AG20443 (cell line): ENCODE measurements around the gene POU1F1.
"Not testable (repeated sequence)": the region's sequence is repeated elsewhere in the genome, so short reads cannot be mapped to it uniquely, and the experiment has no call there.

Experiments used
- DNase-seq: peaks from one replicate; pipeline ENCODE4 v3.0.0; 2012; ENCODE audit warnings: low spot score, mixed read lengths

Gene POU1F1, protein sequence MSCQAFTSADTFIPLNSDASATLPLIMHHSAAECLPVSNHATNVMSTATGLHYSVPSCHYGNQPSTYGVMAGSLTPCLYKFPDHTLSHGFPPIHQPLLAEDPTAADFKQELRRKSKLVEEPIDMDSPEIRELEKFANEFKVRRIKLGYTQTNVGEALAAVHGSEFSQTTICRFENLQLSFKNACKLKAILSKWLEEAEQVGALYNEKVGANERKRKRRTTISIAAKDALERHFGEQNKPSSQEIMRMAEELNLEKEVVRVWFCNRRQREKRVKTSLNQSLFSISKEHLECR

GRCh38 chr3:87276484-87276883 lies at the start of gene POU1F1:
Gene POU1F1 (minus strand): TSS chr3:87276584. CDS start chr3:87276462, 122 bp downstream.
- no peak for DNase-seq

DNA sequence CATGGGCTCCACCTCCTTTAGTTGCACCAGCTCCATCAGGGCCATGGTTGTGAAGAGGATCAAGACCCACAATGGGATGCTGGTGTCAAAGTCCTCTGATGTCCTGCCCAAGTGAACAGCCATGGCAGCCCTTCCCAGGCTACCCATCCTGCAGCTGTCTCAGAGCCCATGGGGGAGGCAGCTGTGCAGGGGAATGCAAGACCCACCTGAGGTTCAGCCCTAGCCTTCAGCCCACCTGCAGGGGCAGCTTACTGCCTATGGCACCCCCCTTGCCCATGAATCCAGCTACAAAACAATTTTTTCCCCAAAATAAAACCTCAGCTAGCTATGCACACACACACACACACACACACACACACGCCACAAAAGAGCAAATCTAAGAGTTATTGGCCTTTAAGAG lies 48.2 kb upstream of the POU1F1 start:
- no peak for DNase-seq

DNA sequence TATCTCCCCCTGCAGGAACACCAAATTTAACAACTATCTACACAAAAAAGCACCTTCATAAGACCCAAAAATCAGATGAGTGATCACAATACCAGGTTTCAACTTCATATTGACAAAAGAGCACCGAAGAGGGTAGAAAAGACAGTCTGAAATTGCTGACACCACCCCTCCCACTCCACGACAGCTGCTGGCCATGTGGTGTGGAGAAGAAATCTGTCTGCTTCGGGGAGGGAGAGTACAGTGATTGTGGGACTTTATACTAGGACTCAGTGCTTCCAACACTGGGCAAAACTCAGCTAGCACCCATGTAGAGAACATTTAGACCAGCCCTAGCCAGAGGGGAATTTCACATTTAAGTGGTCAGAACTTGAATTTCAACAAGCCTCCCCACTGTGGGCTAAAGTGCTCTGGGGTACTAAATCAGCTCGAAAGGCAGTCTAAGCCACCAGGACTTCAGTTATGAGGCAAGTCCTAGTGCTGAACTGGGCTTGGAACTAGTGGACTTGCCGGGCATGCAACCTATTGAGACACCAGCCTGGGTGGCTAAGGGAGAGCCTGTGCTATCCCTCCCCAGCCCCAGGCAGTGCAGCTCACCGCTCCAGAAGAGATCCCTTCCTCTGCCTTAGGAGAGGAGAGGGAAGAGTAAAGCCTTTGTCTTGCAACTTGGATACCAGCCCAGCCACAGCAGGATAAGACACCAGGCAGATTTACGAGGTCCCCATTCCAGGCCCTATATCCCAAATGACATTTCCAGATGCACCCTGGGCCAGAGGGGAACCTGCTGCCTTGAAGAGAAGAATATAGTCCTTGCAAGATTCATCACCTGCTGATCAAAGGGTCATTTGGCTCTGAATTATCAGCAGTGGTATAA lies 44.6 kb upstream of the POU1F1 start:
- no peak for DNase-seq

DNA sequence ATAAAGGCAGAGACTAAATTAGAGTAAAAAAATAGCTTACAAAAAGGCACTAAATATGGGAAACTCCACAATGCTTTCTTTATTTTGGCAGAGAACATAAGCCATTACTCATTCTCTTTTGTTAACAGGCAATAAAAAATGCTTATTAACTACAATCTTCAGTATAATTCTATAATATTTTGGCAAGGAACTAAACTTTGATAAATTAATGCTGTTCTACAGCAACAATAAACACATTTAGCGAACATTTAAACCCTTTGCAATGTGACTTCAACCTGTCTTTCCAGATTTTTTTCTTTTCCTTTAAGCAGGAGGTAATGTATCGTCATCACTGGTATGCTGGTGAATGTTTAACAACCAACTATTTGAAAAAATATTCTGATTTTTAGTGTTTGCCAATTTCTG lies 42.2 kb upstream of the POU1F1 start:
- DNase-seq = no peak

GRCh38 chr3:87317779-87318178 lies 41.4 kb upstream of the POU1F1 start:
- DNase-seq = no peak

- no peak for DNase-seq
These were observed 37.3 kb upstream of the POU1F1 start for GRCh38 chr3:87313641-87314040.

GRCh38 chr3:87311309-87311708 lies 34.9 kb upstream of the POU1F1 start:
- DNase-seq = peak; percentile 14

DNA sequence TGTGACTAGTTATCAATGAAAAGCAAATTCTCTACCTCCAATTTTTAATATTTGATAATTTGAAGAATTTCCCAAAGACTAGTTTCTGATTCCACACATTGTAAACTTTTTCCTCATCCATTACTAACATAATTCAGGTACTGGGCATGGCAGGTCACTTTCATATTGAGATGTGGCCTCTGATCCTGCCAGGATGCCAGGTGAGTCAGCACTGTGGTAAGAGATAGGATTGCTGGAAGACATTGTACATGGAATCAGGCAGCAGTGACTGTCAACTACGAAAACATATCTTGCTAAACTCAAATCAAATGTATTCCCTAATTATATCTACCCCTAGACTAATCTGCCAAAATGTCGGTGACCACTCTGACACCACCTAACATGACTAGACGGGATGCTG lies 33.2 kb upstream of the POU1F1 start:
- DNase-seq = no peak

- no peak for DNase-seq
These were observed 31.4 kb upstream of the POU1F1 start for GRCh38 chr3:87307805-87308204.

DNA sequence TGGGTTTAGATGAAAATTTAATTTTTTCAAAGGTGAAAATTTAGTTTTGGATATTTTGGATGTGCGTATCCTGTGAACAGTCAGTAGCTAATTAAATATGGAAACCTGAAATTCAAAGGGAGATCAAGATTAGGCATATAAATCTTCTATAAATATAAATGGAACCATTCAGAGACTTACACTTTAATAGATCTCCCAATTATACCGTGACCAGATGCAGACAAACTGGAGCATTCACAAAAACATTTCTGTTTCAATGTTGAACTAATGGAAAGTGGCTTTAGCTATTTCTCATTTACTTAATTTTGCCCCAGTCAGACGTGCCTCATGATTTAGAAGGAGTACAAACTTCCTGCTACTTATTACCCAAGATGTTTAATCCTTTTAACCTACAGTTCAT lies 29.1 kb upstream of the POU1F1 start:
- no peak for DNase-seq

GRCh38 chr3:87305031-87305430 lies 28.6 kb upstream of the POU1F1 start:
- DNase-seq = not testable (repeated sequence)

- peak; percentile 34 for DNase-seq
These were observed 21.8 kb upstream of the POU1F1 start for GRCh38 chr3:87298111-87298718.

- DNase-seq = no peak
These were observed 12.1 kb upstream of the POU1F1 start for GRCh38 chr3:87288446-87288845.

DNA sequence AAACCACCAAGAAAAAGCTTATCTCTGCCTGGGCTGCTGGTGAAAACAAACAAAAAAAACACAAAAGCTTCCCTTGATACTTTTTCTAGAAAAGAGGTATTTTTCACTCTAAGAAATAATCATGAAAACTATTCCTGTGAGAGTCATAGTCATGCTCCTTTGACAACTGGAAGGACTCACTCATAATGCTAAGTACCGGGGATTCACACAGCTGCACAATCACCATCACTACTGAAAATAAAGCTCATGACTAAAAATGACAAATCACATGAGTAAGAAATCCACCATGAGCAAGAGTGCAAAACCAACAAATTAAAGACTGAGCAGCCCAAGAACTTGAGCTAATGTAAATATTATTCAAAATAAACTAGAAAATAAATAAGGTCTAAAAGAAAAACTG lies 10.6 kb upstream of the POU1F1 start:
- peak; percentile 18 for DNase-seq

DNA sequence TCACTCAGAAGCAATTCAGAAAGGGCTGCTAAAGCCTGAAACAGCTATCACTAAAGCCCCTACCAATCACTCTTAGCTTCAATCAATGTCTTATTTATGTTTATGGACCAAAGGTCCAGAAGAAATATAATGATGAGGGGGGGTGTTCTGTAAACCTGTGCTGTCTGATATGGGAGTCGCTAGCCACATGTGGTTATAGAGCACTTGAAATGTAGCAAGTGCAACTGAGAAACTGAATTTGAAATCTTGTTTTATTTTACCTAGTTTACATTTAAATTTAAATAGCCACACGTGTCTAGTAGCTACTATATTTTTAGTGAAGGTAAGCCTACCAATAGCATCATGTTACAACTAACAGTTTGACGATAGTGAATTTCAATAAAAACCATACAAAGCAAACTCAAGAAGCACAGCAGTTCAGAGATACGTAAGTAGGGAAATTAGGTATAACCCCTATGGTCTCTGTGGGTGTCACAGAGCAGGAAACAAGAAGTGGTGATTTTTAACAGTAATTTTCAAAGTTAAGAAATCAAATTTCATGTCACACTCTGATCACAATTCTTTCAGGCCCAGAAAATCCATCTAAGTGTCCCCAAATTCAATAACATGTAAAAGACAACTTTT lies 3.6 kb downstream of the POU1F1 start:
- no peak for DNase-seq

- DNase-seq = no peak
These were observed 5.3 kb downstream of the POU1F1 start for GRCh38 chr3:87270908-87271700.

DNA sequence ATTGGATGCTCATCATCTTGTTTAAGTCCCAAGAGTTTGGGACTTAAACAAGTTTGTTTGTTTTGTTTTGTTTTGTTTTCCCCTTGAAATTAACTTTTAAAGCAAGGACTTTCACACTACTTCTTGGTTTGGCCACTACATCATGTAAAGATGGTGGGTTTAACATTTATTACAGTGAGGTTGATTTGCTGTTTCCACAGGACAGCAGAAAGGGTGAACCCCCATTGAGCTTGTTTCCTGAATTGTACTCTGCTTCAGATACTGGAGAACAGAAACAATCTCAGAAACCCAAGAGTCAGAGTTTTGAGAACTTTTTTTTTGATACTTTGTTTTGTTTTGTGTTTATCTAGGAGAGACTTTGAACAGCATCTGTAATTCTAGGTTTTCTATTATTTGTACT lies 6.7 kb downstream of the POU1F1 start:
- DNase-seq = no peak

DNA sequence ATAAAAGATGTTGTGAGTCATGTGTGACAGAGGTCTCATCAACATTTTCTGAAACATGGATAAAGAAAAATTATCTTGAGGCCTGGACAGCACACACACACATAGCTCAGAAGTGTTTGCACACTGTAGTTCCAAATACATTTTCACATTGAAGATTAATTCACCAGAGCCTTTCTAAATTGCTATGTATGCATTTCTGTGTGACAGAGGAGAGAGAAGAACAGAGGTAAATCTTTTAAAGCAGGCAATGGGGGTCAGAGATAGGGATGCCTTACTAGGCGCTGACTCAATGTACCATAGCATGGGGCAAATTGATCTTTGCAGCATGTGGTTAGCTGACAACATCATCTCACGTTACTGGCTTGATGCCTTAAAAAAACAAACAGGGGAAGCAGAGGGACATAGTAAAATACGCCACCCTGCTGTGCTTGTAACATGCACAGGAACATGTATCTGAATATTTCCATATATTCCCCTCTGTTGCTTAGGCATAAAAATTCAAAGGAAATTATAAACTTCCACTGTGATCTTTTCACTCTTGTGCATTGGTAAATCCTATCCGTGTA lies 7.7 kb downstream of the POU1F1 start:
- no peak for DNase-seq

DNA sequence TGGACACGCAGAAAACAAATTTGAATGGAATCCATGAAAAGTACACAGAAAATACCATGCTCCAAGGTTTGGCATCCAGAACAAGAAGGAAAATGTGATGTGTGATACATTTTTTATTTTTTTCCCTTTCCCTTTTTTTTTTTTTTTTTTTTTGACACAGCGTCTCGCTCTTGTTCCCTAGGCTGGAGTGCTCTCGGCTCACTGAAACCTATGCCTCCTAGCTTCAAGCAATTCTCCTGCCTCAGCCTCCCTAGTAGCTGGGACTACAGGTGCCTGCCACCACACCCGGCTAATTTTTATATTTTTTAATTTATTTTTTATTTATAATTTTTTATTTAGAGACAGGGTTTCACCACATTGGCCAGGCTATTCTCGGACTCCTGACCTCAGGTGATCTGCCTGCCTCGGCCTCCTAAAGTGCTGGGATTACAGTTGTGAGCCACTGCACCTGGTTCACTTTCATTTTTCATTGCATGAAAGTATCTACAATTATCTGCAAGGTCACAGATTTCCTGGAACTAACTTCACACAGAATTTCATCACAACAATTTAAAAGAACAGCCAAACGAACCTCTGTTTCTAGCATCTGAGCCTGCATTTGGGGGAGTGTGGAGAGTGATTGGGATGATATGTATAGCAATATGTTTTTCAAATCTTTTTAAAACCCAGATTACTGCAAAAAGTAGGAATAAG lies 8.3 kb downstream of the POU1F1 start:
- DNase-seq = no peak

DNA sequence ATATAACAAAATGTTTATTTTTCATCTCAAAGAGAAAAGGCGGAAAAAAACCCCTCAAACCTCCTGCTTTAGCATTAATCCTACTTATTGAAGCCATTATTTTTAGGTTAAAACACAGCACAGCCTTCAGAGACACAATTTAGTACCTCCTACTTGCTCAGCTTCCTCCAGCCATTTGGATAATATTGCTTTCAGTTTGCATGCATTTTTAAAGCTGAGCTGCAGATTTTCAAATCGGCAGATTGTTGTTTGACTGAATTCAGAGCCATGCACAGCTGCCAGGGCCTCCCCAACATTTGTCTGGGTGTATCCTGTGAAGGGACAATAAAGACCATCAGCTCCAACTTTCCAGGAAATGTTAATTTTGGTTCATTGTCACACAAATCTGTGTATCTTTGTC lies 14.5 kb downstream of the POU1F1 start:
- no peak for DNase-seq

DNA sequence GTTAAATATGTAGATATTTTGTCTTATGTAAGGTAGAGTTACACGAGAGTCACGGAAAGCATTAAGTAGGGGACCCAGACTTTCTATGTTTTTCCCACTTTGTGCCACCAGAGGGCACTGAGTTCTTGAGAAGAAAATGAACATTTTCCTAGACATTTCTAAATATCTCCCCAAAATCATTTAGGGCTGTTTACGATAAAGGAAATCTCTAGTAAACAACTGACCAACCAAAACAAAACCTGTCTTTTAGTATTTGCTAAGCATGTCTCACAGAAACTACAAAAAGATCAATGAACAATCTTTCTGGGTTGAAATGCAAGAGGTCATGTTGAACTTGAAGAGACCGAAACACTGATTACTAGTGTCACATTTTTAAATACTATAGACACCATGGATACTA lies 16.1 kb downstream of the POU1F1 start:
- peak; percentile 51 for DNase-seq
